ENCODE measurements around the gene PRRT1.
"Not testable (repeated sequence)": the region's sequence is repeated elsewhere in the genome, so short reads cannot be mapped to it uniquely, and the experiment has no call there.

PRRT1 gene

DNA sequence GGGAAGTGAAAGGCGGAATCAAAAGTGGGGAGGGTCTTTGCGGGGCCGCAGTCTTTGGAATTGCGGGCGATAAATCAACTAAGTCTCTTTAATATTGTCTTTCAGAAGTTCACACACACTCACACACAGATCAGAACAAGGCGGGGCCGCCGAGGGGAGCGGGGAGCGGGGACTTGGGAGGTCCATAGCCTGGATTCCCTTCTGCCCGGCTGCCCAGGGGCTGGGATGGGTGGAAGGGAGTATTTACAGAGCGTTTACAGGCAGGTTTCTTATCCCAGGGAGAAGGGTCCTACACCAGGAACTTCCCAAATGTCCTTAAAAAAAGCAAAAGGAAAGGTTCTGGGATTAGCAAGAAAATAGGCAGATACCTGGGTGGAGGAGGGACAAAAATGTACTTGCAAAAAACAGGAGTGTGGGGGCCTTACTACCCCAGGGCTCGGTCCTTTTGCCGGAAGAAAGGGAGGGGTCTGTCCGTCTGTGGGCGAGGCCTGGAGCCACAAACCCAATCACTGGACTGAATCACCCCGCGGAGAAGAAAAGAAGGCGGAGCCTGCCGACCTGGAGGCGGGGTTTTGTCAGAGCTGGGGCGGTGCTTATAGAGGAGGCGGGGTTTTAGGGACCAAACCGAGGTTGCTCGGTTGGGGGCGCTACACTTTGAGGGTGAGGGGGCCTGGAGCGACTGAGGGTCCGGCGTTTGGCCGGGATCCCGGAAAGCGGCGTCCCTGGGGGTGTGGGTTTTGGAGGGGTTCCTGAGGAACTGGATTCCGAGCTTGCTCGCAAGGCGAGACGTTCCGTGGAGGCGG lies 3.2 kb downstream of the PRRT1 start:
- no peak for DNase-seq

DNA sequence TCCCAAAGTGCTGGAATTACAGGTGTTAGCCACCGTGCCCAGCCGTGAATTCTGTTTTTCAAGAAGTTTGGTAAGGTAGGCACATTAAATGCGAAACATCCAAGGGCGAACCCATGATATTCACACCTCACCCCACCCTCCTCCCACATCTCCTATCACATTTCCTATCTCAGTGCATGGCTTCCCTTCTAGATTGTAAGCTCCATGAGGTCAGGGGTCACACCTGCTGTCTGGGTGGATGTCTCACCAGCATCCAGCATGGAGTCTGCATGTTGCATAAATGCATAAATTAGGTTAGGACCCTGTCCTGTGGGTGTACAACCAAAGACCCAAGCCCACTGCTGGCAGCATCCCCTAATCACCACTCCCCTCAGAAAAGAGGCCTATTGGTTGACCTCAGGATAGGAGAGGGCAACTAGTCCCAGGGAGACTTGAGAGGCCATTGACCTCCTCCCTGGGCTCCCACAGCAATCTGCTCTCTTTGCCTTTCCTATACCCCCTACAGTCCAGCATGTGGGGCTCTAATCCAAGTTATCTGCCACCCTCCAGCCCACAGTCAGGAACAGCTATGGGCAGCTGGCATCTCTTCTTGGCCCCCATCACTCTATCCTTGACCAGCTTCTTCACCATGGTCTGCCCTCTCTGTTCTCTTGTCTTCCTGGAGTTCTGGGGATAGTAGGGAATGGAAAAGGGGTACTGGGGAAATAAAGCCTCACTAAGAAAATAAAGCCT lies 4.2 kb downstream of the PRRT1 start:
- no peak for DNase-seq

DNA sequence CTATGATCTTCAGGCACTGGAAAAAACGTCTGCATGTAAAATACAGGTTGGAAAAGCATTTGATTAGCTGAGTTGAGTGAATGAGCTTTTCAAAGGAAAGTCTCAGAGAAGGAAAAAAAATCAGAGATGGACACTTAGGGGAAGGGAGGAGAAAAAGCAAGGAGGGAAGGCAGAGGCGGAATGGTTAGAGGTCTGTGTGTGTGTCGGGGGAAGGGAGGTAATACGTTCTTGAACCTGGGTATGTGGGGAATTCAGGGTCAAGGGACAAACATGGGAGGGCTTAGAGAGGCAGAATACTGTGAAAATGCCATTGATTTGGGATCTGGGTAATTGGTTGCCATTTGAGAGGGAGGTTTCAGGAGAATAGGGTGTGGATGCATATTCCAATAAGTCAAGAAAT lies 5.1 kb downstream of the PRRT1 start:
- DNase-seq: no peak

DNA sequence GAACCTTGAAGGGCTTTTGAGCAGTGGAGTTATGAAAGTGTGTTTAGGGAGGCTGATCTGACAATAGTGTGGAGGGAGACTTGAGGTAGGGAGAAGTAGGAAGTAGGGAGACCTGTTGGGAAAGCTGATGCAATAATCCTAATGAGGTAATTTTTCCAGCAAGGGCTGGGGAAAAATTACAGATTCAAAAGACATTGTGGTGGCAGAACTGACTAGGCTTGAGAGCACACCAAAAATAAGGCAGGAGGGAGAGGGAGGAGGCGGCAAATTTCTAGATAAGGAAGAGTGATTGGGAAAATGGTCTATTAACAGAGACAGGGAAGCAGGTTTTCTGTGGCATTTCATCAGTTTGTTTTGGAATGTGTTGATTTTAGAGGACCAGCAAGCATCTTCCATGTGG lies 5.5 kb downstream of the PRRT1 start:
- no peak for DNase-seq

DNA sequence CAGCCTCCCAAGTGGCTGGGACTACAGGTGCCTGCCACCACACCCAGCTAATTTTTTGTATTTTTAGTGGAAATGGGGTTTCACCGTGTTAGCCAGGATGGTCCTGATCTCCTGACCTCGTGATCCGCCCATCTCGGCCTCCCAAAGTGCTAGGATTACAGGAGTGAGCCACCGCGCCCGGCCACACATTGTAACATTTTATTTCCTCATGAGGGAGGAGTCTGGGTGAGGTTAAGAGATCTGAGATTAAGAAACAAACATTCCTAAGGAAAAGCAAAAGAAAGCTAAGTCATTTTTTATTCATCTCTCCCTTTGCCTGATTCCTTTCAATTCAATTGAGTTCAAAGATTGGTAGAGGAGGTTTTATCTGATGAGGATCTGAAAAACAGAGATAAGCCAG lies 7.5 kb downstream of the PRRT1 start:
- not testable (repeated sequence) for DNase-seq

DNA sequence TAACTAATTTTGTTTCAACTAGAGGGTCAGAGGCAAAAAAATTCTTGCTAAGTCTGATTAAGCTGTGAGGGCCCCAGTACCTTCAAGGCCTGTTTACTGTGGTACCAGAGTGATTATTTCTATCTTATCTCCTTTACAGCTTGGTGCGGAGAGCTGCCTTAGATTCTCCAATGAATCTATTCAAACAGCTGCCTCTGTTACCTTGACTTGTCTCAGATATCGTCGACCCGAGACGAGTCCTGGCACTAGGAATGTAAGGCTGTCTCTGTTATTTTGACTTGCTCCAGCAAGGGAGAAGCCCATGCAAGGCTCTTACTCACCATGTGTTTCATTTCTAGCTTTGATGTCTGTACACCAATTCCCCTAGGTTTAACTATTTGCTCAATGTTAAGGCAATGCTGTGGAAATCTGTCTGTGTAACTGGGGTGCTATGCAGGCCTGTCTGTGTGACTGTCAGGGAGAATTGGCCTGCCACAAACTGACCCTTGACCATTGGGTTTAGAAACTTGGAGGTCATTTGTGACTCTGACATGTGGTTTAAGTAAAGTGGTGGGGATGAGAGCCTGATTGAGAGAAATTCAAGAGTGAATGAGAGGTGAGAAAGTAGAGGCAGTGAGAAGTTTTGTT lies 11.2 kb downstream of the PRRT1 start:
- no peak for DNase-seq

DNA sequence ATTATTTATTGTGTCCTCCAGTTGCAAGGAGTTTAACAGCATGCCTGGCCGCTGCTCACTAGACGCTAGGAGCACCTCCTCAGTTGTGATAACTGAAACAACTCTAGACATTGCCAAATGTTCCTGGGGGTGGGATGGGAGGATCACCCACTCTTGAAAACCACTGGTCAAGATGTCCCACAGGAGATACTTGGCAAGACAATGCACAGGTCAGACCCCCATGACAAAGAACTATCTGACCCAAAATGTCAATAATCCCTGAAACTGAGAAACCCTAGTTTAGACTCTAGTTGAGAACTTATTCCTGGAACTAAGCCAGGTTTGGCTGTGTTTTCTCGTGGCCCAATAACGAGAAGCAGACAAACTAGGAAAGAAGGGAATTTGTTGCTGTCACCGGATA lies 12.1 kb downstream of the PRRT1 start:
- no peak for DNase-seq

DNA sequence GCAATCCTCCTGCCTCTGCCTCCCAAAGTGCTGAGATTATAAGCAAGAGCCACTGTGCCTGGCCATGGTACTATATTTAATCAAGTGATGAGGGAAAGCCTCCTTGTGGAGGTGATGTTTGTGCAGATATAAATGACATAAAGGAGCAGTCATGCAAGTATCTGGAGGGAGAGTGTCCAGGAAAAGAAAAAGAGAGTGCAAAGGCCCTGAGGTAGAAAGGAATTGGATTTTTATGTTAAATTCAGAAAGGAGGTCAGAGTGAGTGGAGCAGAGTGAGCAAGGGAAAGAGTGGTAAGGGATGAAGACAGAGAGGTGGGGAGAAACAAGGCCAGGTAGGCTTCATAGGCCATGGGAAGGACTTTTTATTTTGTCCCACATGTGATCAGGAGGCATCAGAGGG lies 14.3 kb downstream of the PRRT1 start:
- DNase-seq: no peak

DNA sequence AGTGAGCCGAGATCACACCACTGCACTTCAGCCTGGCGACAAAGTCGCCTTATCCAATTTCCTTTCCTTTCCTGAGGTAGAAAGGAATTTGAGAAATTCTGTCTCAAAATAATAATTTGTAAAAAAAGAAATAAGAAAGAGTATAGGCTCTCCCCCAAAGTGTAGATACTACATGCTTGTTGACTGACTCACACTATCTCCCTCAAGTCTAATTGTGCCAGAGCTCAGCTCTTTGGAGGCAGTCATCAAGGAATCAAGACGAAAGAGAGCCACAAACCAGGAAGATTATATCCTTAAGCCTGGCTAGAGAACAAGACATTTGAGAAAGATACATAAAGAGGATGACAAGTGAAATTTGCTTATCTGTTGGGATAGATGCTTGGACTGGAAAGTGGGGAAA lies 18.0 kb downstream of the PRRT1 start:
- DNase-seq: no peak

DNA sequence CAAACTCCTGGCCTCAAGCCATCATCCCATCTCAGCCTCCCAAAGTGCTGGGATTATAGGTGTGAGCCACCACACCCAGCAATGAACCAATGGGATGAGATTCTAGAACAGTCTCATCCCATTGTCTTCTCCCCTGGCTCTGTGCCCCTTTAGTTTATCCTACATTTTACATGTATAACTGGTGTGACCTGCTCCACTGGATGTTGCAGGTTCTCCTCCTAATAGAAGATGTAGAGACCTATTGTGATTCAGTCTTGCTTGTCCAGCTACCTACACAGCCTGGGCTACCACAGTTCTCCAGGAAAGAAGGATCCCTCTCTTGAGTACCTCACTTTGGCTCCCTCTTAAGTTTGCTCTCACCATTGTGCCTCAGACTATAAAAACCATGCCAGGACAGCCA lies 19.6 kb downstream of the PRRT1 start:
- no peak for DNase-seq

DNA sequence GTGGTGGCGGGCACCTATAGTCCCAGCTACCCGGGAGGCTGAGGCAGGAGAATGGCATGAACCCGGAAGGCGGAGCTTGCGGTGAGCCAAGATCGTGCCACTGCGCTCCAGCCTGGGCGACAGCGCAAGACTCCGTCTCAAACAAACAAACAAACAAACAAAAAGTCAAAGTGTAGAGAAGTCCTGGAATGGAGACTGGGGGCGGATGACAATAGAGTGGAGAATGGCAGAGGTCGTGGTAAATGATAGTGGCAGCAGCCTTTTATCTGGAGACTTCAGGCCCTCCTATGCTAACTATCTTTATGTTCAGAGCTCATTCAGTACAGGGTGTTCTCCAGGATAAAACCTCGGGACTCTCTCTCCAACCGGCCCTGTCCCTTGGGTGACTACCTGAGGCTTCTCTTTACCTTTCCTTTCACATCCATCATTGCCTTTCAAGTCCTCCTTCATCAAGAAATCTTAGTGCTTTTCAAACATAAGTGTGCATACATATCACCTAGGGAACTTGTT lies 20.2 kb downstream of the PRRT1 start:
- no peak for DNase-seq

DNA sequence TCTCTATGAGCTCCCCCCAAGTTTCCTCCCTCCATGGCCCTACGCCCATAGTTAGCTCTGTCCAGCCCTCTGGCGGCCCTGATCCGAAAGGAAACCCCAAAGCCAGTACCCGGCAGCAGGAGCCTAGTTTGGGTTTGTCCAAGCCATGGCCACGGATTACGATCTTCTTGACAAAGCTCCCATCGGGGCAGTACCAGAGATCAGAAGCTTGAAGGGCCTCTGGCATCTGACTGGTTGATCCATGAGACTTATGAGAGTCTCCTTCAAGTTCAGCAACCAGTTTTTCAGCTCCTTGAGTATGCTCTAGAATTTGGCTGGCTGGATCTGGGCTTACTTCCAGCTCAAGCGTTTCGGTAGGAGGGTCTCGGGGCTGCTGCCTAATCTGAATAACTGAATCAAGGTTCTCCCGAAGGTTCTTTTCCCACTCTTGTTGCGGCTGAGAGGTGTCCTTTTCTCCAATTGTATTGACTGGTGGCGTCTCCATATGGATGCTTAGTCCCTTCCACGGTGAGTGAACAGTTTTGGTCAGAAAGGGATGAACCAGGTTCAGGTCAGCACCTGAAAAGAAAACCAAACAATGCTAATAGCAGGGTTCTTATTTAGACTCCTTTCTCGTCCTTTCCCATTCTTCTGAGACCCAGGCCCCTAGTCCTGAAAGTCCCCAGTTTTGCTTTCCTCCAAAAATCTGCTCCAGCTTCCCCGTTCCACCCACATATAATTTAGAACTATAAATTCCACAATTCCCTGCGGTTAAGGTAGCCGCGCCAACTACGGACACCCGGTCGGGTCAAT lies 22.2 kb downstream of the PRRT1 start:
- DNase-seq: peak; percentile 19

DNA sequence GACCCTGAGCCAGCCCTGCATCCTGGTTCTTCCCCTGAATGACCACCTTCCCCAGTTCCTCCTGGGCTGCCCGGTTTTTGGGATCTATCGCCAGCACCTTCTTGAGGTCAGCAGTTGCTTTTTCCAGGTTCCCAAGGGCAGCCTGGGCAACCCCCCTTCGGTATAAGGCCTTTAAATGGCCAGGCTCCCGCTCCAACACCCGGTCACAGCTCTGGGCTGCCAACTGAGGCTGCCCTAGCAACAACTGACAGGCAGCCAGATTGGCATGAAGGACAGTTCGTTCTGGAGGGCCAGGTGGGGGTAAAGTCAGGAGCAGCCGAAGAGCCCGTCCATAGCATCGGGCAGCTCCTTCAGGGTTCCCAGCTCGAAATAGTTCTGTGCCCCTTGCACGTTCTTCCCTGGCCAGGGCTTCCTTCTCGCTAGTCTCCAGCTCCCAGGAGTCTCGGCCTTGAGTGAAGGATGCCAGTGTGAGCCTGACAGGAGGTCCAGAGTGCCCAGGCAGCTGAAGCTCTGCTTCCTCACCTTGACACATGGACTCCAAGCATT lies 22.9 kb downstream of the PRRT1 start:
- no peak for DNase-seq

DNA sequence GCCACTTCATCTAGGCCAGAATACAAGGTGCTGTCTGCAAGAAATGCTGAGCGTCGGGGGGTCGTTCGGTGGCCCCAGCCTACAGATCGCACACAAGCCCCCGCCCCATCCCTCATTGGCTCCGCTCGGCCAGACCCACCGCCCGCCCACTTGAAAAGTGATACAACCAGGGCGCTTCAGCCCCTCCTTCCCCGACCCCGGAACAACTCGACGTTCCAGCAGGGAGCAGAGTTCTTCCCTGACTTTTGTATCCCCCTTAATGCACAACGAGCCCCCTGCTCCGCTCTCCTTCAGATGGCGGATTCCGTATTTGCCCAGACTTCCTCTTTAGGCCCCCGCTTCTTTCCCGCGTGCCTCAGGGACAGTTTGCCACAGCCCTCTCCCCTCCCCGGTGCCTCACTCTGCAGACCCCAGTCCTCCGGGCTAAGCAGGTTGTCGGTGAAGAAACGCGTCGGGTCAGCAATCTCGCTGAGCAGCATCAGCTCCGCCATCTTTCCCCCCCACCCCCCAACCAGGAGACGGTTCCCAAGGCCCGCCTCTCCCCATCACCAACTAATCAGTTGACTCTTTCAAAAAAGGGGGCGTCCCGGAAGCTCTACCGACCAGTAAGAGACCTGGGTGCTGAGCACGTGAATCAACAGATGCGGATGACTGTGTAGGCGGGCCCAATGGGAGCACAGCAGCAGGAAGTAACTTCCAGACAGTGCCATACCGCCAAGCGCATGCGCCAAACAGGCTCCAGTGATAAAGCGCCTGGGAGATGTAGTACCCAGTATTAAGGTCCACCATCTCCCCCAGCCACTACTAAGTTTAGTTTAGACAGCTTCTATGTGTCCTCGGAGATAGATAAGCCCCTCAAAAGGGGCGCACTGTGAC lies 23.8 kb downstream of the PRRT1 start, which contains the start of gene ATF6B:
Gene ATF6B (minus strand): TSS at position 530 of the 876 bp plus-strand sequence. CDS start 39 bp downstream, at position 491.
- peak; percentile 99 for DNase-seq

DNA sequence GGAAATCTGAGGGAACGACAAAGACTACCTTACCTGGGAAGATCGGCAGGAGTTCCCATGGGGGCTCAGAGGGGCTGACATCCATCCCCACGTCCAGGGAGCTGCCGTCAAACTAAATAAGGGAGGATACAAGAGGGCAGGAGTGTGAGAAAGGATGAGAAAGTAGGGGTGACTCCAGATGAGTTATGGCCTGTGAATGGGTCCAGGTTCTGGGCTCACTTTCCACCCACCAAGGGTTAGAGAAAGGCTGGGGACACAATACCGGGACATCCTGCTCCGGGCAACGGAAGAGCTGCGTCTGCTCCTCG lies 24.4 kb downstream of the PRRT1 start:
- no peak for DNase-seq

DNA sequence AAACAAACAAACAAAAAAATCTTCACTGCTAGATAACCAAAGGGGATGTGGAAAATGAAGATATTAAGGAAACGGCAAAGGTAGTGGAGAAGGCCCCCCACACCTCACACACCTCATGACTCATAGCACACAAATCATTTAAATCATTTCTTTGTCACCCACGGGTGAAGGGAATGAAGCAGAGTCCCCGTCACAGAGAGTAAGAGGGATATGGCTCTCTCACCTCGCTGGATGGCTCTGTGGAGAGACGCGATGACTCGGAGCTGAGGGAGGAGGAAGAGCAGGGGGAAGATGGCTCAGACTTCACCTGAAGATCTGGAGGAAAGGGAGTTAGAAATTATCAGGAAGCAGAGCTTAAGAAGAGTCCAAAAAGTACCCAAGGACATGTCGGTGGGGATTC lies 24.9 kb downstream of the PRRT1 start:
- no peak for DNase-seq

DNA sequence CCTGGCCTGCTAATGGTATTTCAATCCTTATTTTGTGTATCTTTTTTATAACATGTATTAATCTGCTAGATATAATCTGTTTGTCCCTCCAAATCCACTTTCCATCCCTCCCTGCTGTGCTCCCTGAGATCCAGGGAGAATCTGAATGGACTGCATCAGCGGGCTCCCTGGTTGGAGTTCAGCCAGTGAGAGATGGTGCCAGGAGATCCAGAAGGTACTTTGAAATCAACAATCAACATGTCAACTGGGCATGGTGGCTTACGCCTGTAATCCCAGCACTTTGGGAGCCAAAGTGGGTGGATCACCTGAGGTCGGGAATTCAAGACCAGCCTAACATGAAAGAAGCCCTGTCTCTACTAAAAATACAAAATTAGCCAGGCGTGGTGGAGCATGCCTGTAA lies 28.1 kb downstream of the PRRT1 start:
- no peak for DNase-seq

DNA sequence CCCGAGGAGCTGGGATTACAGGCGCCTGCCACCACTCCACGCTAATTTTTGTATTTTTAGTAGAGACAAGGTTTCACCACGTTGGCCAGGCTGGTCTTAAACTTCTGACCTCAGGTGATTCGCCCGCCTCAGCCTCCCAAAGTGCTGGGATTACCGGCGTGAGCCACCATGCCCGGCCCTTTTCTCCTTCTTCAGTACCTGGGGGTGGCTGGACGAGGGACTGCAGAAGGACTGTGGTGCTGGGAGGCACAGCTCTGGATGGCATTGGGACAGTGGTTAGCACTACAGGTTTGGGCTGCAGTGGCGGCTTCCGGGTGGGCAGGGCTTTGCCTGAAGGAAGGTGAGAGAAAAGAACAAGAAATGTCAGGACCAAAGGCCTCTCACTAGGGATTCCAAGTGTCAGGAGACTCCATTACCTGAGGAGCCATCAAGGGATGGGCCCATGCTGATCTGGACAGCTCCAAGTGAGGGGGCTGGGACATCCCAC lies 31.1 kb downstream of the PRRT1 start:
- DNase-seq: no peak

DNA sequence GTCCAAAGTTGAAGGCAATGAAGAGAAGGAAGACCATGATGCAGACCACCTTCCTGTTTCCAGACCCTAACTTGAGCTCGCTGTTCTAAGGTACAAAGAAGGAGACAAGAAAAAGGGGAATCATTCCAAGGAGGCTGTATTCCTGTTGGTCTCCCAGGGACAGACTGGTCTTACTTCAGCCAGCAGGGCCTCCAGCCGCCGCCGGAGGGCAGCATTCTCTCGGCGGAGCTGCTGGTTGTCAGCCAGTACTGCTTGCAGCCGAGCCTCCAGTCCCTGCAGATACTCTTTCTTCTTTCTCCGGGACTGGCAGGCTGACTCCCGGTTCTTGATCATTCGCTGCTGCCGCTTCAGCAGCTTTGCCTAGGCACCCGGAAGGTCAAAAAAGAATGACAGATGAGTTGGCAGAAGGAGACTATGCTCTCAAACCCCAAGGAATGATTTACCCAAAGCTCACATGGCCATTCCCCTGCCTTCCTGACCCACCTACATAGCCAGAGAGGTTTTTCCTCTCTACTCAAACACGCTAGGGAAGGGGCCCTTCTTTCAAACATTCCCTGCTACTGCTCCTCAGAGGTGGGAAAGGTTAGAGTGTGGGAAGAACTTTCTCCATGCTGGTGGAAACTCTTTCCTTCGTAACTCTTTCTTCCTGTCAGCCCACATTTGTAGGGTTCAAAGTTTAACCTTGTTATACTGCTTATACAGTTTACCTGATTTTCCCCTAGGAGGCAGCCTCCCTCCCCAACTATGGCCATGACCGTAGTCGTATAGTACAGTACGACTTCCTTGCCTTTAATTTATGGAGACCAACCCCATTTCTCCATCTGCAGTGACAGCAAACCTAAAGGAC lies 32.7 kb downstream of the PRRT1 start:
- peak; percentile 56 for DNase-seq

DNA sequence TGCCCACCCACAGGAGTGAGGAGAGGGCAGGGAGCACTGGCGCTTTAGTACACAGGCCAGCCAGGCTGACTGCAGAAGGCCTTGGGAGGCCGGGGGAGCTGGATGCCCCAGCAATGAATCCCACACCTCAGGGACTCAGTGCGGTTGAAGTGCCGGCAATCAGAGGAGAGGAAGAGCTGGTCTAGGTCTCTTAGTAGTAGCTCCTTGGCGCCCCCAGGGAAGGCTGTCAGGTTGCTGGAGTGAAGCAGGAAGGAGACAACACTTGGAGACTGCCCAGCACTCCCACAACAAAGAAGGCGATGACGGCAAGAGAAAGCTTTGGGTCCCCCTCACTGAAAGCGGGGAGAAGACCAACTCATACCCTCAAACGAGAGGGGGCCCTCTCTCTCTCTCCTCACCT lies 34.3 kb downstream of the PRRT1 start:
- DNase-seq: no peak

DNA sequence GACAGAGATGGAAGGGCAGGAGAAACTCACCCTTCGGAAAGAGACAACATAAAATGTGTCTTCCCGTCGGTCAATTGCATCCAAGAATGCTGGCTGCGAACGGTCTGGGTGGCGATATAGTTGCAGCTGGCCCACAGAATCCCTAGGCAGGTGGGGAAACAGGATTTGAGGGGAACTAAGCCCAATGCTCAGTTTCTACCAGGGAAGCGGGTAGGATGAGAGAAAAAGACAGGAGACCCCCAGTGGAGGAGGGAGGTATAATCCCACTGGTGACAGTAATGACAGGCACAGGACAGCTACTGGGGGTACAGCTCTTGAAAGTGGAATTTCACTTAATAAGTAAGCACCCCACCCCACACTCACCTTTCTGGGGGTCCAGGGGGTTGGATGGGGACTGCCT lies 35.1 kb downstream of the PRRT1 start:
- no peak for DNase-seq

All from NCI-H748 treated with DMSO at 0.1 percent for 48 hours (cell line).